Superior temporal gyrus (tissue), 1 donor: ENCODE data around the gene SENP8.

Source experiments
- DNase-seq: peaks from one replicate; pipeline ENCODE4 v3.0.0-alpha.2; 2016; ENCODE audit errors: extremely low spot score

SENP8 gene

GRCh38 chr15:72113347-72114031 lies 4.7 kb upstream of the SENP8 start:
- DNase-seq, result no peak

GRCh38 chr15:72116731-72117485 lies 1.3 kb upstream of the SENP8 start:
- DNase-seq, result peak; percentile 35

GRCh38 chr15:72117486-72118016 lies 652 bp upstream of the SENP8 start:
- no peak for DNase-seq

GRCh38 chr15:72124218-72124617 lies 6.0 kb downstream of the SENP8 start:
- DNase-seq, result no peak

GRCh38 chr15:72127724-72128322 lies 9.6 kb downstream of the SENP8 start:
- DNase-seq, result no peak

GRCh38 chr15:72128359-72128758 lies 10.2 kb downstream of the SENP8 start:
- DNase-seq, result no peak

- DNase-seq, result no peak
Observed at GRCh38 chr15:72130272-72130671, 12.1 kb downstream of the SENP8 start.

- no peak for DNase-seq
Observed at GRCh38 chr15:72131922-72132321, 13.7 kb downstream of the SENP8 start.

GRCh38 chr15:72133211-72133610 lies 15.0 kb downstream of the SENP8 start:
- DNase-seq, result no peak

GRCh38 chr15:72135719-72136118 lies 17.5 kb downstream of the SENP8 start:
- no peak for DNase-seq

- DNase-seq, result no peak
Observed at GRCh38 chr15:72136170-72137051, 18.2 kb downstream of the SENP8 start.

GRCh38 chr15:72139667-72140066 lies 21.5 kb downstream of the SENP8 start:
- no peak for DNase-seq

GRCh38 chr15:72140088-72140487 lies 21.9 kb downstream of the SENP8 start:
- no peak for DNase-seq

- no peak for DNase-seq
Observed at GRCh38 chr15:72141171-72142084, 23.2 kb downstream of the SENP8 start.

GRCh38 chr15:72146221-72146620 lies 28.0 kb downstream of the SENP8 start:
- DNase-seq, result no peak

GRCh38 chr15:72146934-72147333 lies 28.7 kb downstream of the SENP8 start:
- DNase-seq, result no peak

- no peak for DNase-seq
Observed at GRCh38 chr15:72147418-72147817, 29.2 kb downstream of the SENP8 start.

- peak; percentile 6 for DNase-seq
Observed at GRCh38 chr15:72153269-72154000, 35.2 kb downstream of the SENP8 start.

- DNase-seq, result peak; percentile 12
Observed at GRCh38 chr15:72154316-72154715, 36.1 kb downstream of the SENP8 start.
